Endodermal cell (in vitro differentiated cells): ENCODE data around the gene RNF130. TPM values are rescaled to one million over a fixed set of nuclear protein-coding genes. Genes with fewer than 3 reads are reported as not detected.

Experiments
- DNase-seq: peaks from one replicate; pipeline ENCODE4 v3.0.0-alpha.2; 2017
- H3K27ac ChIP-seq: 2 replicates; pipeline ENCODE4 v1.5.1; 2013; ENCODE audit warnings: mild to moderate bottlenecking, low read depth, low read length, moderate library complexity
- H3K27me3 ChIP-seq: 2 replicates; pipeline ENCODE4 v1.6.1; 2013; ENCODE audit warnings: mild to moderate bottlenecking, low read length, moderate library complexity; ENCODE audit not compliant: insufficient read depth, control insufficient read depth, poor library complexity, severe bottlenecking
- H3K36me3 ChIP-seq: 2 replicates; pipeline ENCODE4 v1.7.0; 2013; ENCODE audit warnings: mild to moderate bottlenecking, low read length, moderate library complexity; ENCODE audit not compliant: control insufficient read depth, insufficient read depth
- H3K4me1 ChIP-seq: one replicate; pipeline ENCODE4 v1.7.0; 2013; ENCODE audit warnings: low read length; ENCODE audit not compliant: control insufficient read depth, insufficient read depth
- H3K4me3 ChIP-seq: 2 replicates; pipeline ENCODE4 v1.5.1; 2013; ENCODE audit warnings: mild to moderate bottlenecking, low read length, moderate library complexity
- H3K9ac ChIP-seq: 2 replicates; pipeline ENCODE4 v1.6.1; 2013; ENCODE audit warnings: mild to moderate bottlenecking, low read length, moderate library complexity; ENCODE audit not compliant: poor library complexity, severe bottlenecking; ENCODE audit errors: extremely low read depth
- H3K9me3 ChIP-seq: 2 replicates; pipeline ENCODE4 v1.6.1; 2013; ENCODE audit warnings: mild to moderate bottlenecking, low read length, moderate library complexity; ENCODE audit not compliant: control insufficient read depth
- H3K27ac Mint-ChIP-seq: 2 replicates; pipeline ENCODE4 v1.8.0; 2020; ENCODE audit warnings: mixed read lengths
- H3K27me3 Mint-ChIP-seq: 2 replicates; pipeline ENCODE4 v1.8.0; 2021; ENCODE audit warnings: mild to moderate bottlenecking, mixed read lengths; ENCODE audit not compliant: insufficient read depth
- H3K36me3 Mint-ChIP-seq: 2 replicates; pipeline ENCODE4 v1.8.0; 2020; ENCODE audit warnings: low read depth, mixed read lengths
- H3K4me1 Mint-ChIP-seq: 2 replicates; pipeline ENCODE4 v1.8.0; 2020; ENCODE audit warnings: mixed read lengths
- H3K4me3 Mint-ChIP-seq: 2 replicates; pipeline ENCODE4 v1.8.0; 2020; ENCODE audit warnings: mild to moderate bottlenecking, moderate library complexity, mixed read lengths
- H3K9me3 Mint-ChIP-seq: 2 replicates; pipeline ENCODE4 v1.8.0; 2020; ENCODE audit warnings: mild to moderate bottlenecking, mixed read lengths
- WGBS, 2 experiments: methylation state at CpG; one replicate each; pipeline versions ENCODE4 v1.1.5 to v1.1.7; 2013; ENCODE audit warnings: missing lambda C conversion rate in 2 of 2, mixed read lengths in 1 of 2; ENCODE audit not compliant: insufficient coverage in 1 of 2, insufficient read length in 1 of 2; 5-methylcytosine and 5-hydroxymethylcytosine counted together
- long read RNA-seq, 4 experiments: library from polyadenylated mRNA in 2 of 4; library from RNA in 1 of 4; library from capped mRNA in 1 of 4; stranded (forward) in 3 of 4; unstranded in 1 of 4; transcript quantifications; one replicate each; pipeline ENCODE4 v2.0.0, GENCODE V29; 2020 to 2021; ENCODE audit warnings: inconsistent platforms in 1 of 4
- polyA plus RNA-seq, 2 experiments: library from polyadenylated mRNA; stranded (reverse); fragments of 50-300 nt; gene quantifications; one replicate each; pipeline ENCODE4 v1.2.3, GENCODE V29; 2013
- total RNA-seq, 2 donors: library from RNA; stranded (reverse); fragmentation: NEBNext Ultra II Directional in 1 of 2; extraction: Animal tissue kit (Norgen Biotek cat#: 25700) in 1 of 2; gene quantifications; 2 replicates in 1 of 2; 3 replicates in 1 of 2; pipeline ENCODE4 v1.2.1, GENCODE V29; 2021
- TF ChIP-seq, protein P1 (sequence below): fragments of 200-600 bp; sonication (generic); conservative IDR thresholded peaks from 2 replicates; pipeline ENCODE4 v1.5.0; 2021; ENCODE audit warnings: antibody characterized with exemption, mild to moderate bottlenecking

The RNF130 gene
- total RNA-seq: 10 to 100 TPM; 64.7 to 74.4 TPM
- polyA plus RNA-seq (2013, experiment 1 of 2): 120 TPM
- 106 TPM for polyA plus RNA-seq (2013, experiment 2 of 2)
- long read RNA-seq, experiment 1, transcript RNF130-205 (9 exons, 2,263 nt): major isoform, 28 of 40 reads
- long read RNA-seq, experiment 1, partial matches to known transcripts: 3 of 40 reads
- long read RNA-seq, experiment 1, other reads (novel, unspliced or antisense): 4 of 40 reads
- long read RNA-seq, experiment 2, transcript RNF130-205 (9 exons, 2,263 nt): major isoform, 139 of 201 reads
- long read RNA-seq, experiment 2, transcript RNF130-201 (8 exons, 1,766 nt): minor isoform, 38 of 201 reads
- long read RNA-seq, experiment 2, partial matches to known transcripts: 9 of 201 reads
- long read RNA-seq, experiment 2, other reads (novel, unspliced or antisense): 15 of 201 reads
- long read RNA-seq, experiment 3, full-length matches to known transcripts: 209 of 247 reads
- long read RNA-seq, experiment 3, partial matches to known transcripts: 21 of 247 reads
- long read RNA-seq, experiment 3, other reads (novel, unspliced or antisense): 17 of 247 reads
- long read RNA-seq, experiment 4, transcript RNF130-205 (9 exons, 2,263 nt): major isoform, 16 of 23 reads
- long read RNA-seq, experiment 4, partial matches to known transcripts: 3 of 23 reads
- long read RNA-seq, experiment 4, other reads (novel, unspliced or antisense): 2 of 23 reads

- no peaks in the 10 kb centered on the region for H3K36me3 ChIP-seq
- peak within 1 kb of the TSS; percentile 95 for H3K27ac ChIP-seq
- H3K27me3 Mint-ChIP-seq: peaks cover 29% of the 10 kb centered on the region
- H3K4me3 Mint-ChIP-seq: peak within 1 kb of the TSS; percentile 92
- TF ChIP-seq, protein P1, sequence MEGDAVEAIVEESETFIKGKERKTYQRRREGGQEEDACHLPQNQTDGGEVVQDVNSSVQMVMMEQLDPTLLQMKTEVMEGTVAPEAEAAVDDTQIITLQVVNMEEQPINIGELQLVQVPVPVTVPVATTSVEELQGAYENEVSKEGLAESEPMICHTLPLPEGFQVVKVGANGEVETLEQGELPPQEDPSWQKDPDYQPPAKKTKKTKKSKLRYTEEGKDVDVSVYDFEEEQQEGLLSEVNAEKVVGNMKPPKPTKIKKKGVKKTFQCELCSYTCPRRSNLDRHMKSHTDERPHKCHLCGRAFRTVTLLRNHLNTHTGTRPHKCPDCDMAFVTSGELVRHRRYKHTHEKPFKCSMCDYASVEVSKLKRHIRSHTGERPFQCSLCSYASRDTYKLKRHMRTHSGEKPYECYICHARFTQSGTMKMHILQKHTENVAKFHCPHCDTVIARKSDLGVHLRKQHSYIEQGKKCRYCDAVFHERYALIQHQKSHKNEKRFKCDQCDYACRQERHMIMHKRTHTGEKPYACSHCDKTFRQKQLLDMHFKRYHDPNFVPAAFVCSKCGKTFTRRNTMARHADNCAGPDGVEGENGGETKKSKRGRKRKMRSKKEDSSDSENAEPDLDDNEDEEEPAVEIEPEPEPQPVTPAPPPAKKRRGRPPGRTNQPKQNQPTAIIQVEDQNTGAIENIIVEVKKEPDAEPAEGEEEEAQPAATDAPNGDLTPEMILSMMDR: no peak
- H3K9me3 ChIP-seq: peaks cover 9% of the 10 kb centered on the region
- no peaks in the 10 kb centered on the region for H3K4me1 ChIP-seq
- H3K9me3 Mint-ChIP-seq: peaks cover 17% of the 10 kb centered on the region
- H3K4me3 ChIP-seq: peak within 1 kb of the TSS; percentile 86
- DNase-seq: peak; percentile 96
- H3K9ac ChIP-seq: peak within 1 kb of the TSS; percentile 81
- peaks cover 34% of the 10 kb centered on the region for H3K4me1 Mint-ChIP-seq
- 0% methylated on average over 1 to 113 of the region's 113 CpGs for WGBS, 2 experiments
- H3K27me3 ChIP-seq: peaks cover 8% of the 10 kb centered on the region
- H3K27ac Mint-ChIP-seq: peak within 1 kb of the TSS; percentile 96
- peaks cover 3% of the 10 kb centered on the region for H3K36me3 Mint-ChIP-seq
Observed at GRCh38 chr5:180071531-180072255, at the start of gene RNF130. TSS of gene RNF130 (minus strand) at chr5:180071759. CDS start at chr5:180071702, 57 bp downstream.

DNA sequence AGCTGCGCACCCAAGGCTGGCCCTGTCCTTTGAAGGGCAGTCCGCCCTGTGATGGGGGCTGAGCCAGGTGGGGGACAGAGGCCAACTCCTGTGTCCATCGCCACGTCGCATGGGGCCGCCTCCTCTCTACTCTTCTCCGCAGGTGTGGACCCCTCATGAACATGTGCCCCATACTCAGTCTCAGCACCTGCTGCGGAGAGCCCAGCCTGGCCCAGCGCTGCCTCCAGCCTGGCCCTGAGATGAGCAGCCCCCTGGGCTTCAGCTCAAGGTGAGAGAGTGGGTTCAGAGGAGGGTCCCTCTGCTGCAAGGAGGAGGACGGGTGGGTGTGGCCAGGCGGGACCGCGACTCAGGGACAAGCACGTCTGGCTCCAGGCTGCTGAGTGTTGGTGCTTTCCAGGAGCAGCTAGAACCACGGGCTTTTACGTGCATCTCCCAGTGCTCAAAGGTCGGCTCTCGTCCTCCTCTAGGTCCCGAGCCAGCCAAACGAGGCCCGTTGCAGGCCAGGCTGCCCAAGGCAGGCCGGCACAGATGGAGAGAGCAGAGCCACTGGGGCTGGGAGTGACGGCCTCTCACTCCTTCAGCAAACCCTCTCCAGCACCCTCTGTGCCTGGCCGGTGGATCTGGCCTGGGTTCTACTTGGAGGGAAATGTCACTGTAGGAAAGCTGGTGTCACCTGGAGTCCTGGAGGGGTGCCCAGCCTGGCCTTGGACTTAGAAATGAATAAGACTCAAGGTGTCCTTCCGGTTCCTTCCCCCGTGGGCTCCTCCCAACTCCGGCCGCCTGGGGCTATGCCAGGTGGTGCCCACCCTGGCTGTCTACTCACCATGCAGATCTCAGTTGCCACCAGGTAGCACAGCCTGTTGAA, 48.9 kb upstream of the RNF130 start:
- H3K36me3 ChIP-seq: no peaks in the 10 kb centered on the region
- Mint-ChIP-seq H3K36me3 (no peaks in the 10 kb centered on the region), H3K27me3 (peaks cover 2% of the 10 kb centered on the region), H3K27ac (no peak overlapping the region), H3K4me1 (peaks cover 4% of the 10 kb centered on the region), H3K9me3 (no peaks in the 10 kb centered on the region), H3K4me3 (no peak overlapping the region)
- TF ChIP-seq, protein P1: no peak
- no peak overlapping the region for H3K4me3 ChIP-seq
- 89 to 91% methylated on average over 15 to 28 of the region's 28 CpGs for WGBS, 2 experiments
- DNase-seq: peak; percentile 38
- H3K27me3 ChIP-seq: no peaks in the 10 kb centered on the region
- no peak overlapping the region for H3K9ac ChIP-seq
- H3K27ac ChIP-seq: no peak overlapping the region
- no peaks in the 10 kb centered on the region for H3K4me1 ChIP-seq
- H3K9me3 ChIP-seq: no peaks in the 10 kb centered on the region

GRCh38 chr5:180119903-180120236, 48.3 kb upstream of the RNF130 start:
- Histone ChIP-seq H3K36me3 (no peaks in the 10 kb centered on the region), H3K27ac (no peak overlapping the region), H3K27me3 (no peaks in the 10 kb centered on the region), H3K4me1 (no peaks in the 10 kb centered on the region), H3K9me3 (no peaks in the 10 kb centered on the region), H3K4me3 (no peak overlapping the region), H3K9ac (no peak overlapping the region)
- H3K4me1 Mint-ChIP-seq: peaks cover 4% of the 10 kb centered on the region
- DNase-seq: no peak
- no peaks in the 10 kb centered on the region for H3K9me3 Mint-ChIP-seq
- H3K27me3 Mint-ChIP-seq: no peaks in the 10 kb centered on the region
- WGBS, 2 experiments: 94 to 96% methylated on average over 5 to 12 of the region's 12 CpGs
- H3K36me3 Mint-ChIP-seq: no peaks in the 10 kb centered on the region
- H3K4me3 Mint-ChIP-seq: no peak overlapping the region
- TF ChIP-seq, protein P1: no peak
- no peak overlapping the region for H3K27ac Mint-ChIP-seq
